Stimulated activated CD4-positive, alpha-beta T cell treated with anti-CD3 and anti-CD28 coated beads, Interleukin-2, amount 100 ng/mL, for 48 hours (primary cell): ENCODE measurements around the gene FAM184B.
"Not testable (repeated sequence)": the region's sequence is repeated elsewhere in the genome, so short reads cannot be mapped to it uniquely, and the experiment has no call there.

Experiments used
- DNase-seq, 2 donors: peaks; one replicate each; pipeline ENCODE4 v3.0.0-alpha.2; 2020

FAM184B gene

GRCh38 chr4:17715511-17715910 lies 65.9 kb downstream of the FAM184B start:
- DNase-seq = no peak

- DNase-seq = no peak
Measured at GRCh38 chr4:17713779-17714178, 67.6 kb downstream of the FAM184B start.

GRCh38 chr4:17712166-17712565 lies 69.3 kb downstream of the FAM184B start:
- DNase-seq = no peak

- DNase-seq = not testable (repeated sequence)
Measured at GRCh38 chr4:17711206-17711605, 70.2 kb downstream of the FAM184B start.

- no peak for DNase-seq
Measured at GRCh38 chr4:17709763-17710068, 71.7 kb downstream of the FAM184B start.

- no peak for DNase-seq
Measured at GRCh38 chr4:17708992-17709762, 72.2 kb downstream of the FAM184B start.

GRCh38 chr4:17707671-17708070 lies 73.8 kb downstream of the FAM184B start:
- no peak for DNase-seq

GRCh38 chr4:17705107-17705506 lies 76.3 kb downstream of the FAM184B start:
- DNase-seq = no peak

- DNase-seq = no peak
Measured at GRCh38 chr4:17704020-17704650, 77.3 kb downstream of the FAM184B start.

- no peak for DNase-seq
Measured at GRCh38 chr4:17702641-17703040, 78.8 kb downstream of the FAM184B start.

GRCh38 chr4:17701882-17702281 lies 79.5 kb downstream of the FAM184B start:
- no peak for DNase-seq

GRCh38 chr4:17701138-17701839 lies 80.1 kb downstream of the FAM184B start:
- DNase-seq = no peak

GRCh38 chr4:17699380-17699779 lies 82.0 kb downstream of the FAM184B start:
- no peak for DNase-seq

- no peak for DNase-seq
Measured at GRCh38 chr4:17698116-17698515, 83.3 kb downstream of the FAM184B start.

GRCh38 chr4:17695341-17695740 lies 86.1 kb downstream of the FAM184B start:
- no peak for DNase-seq

- DNase-seq = no peak
Measured at GRCh38 chr4:17694552-17694951, 86.9 kb downstream of the FAM184B start.

GRCh38 chr4:17690898-17691297 lies 90.5 kb downstream of the FAM184B start:
- DNase-seq = no peak

- no peak for DNase-seq
Measured at GRCh38 chr4:17690135-17690534, 91.3 kb downstream of the FAM184B start.

- DNase-seq = no peak
Measured at GRCh38 chr4:17688011-17688441, 93.4 kb downstream of the FAM184B start.

- no peak for DNase-seq
Measured at GRCh38 chr4:17687237-17687857, 94.1 kb downstream of the FAM184B start.

- DNase-seq = not testable (repeated sequence)
Measured at GRCh38 chr4:17684648-17685047, 96.8 kb downstream of the FAM184B start.

- no peak for DNase-seq
Measured at GRCh38 chr4:17682222-17682566, 99.2 kb downstream of the FAM184B start.
